Glutamatergic neuron (in vitro differentiated cells): ENCODE measurements around the gene PIK3R6. TPM values are rescaled to one million over a fixed set of nuclear protein-coding genes. Genes with fewer than 3 reads are reported as not detected.

ENCODE experiments used
- DNase-seq: peaks from one replicate; pipeline ENCODE4 v3.0.0; 2022
- H3K27ac Mint-ChIP-seq: one replicate; pipeline ENCODE4 v1.8.0; 2020; ENCODE audit warnings: mild to moderate bottlenecking, mixed read lengths, inconsistent platforms; ENCODE audit not compliant: unreplicated experiment
- H3K27me3 Mint-ChIP-seq: one replicate; pipeline ENCODE4 v1.8.0; 2020; ENCODE audit warnings: mild to moderate bottlenecking, moderate library complexity, mixed read lengths, inconsistent platforms; ENCODE audit not compliant: unreplicated experiment
- H3K36me3 Mint-ChIP-seq: one replicate; pipeline ENCODE4 v1.8.0; 2020; ENCODE audit warnings: mild to moderate bottlenecking, mixed read lengths, inconsistent platforms; ENCODE audit not compliant: unreplicated experiment
- H3K4me1 Mint-ChIP-seq: one replicate; pipeline ENCODE4 v1.8.0; 2020; ENCODE audit warnings: mild to moderate bottlenecking, low read depth, mixed read lengths, inconsistent platforms; ENCODE audit not compliant: unreplicated experiment
- H3K4me3 Mint-ChIP-seq: one replicate; pipeline ENCODE4 v1.8.0; 2020; ENCODE audit warnings: mild to moderate bottlenecking, mixed read lengths, inconsistent platforms; ENCODE audit not compliant: unreplicated experiment
- H3K9me3 Mint-ChIP-seq: one replicate; pipeline ENCODE4 v1.8.0; 2020; ENCODE audit warnings: mild to moderate bottlenecking, moderate library complexity, mixed read lengths, inconsistent platforms; ENCODE audit not compliant: unreplicated experiment
- total RNA-seq: library from RNA; stranded (reverse); fragmentation: NEBNext Ultra II Directional; extraction: Animal tissue kit (Norgen Biotek cat#: 25700); gene quantifications from one replicate; pipeline ENCODE4 v1.2.1, GENCODE V29; 2021; ENCODE audit not compliant: unreplicated experiment
- TF ChIP-seq, protein P1 (sequence below): fragments of 200-600 bp; sonication (generic); IDR thresholded peaks from one replicate; pipeline ENCODE4 v1.5.0; 2021; ENCODE audit not compliant: partially characterized antibody, unreplicated experiment

Gene PIK3R6
- total RNA-seq, 1 donor from 2014 or later = not detected

DNA sequence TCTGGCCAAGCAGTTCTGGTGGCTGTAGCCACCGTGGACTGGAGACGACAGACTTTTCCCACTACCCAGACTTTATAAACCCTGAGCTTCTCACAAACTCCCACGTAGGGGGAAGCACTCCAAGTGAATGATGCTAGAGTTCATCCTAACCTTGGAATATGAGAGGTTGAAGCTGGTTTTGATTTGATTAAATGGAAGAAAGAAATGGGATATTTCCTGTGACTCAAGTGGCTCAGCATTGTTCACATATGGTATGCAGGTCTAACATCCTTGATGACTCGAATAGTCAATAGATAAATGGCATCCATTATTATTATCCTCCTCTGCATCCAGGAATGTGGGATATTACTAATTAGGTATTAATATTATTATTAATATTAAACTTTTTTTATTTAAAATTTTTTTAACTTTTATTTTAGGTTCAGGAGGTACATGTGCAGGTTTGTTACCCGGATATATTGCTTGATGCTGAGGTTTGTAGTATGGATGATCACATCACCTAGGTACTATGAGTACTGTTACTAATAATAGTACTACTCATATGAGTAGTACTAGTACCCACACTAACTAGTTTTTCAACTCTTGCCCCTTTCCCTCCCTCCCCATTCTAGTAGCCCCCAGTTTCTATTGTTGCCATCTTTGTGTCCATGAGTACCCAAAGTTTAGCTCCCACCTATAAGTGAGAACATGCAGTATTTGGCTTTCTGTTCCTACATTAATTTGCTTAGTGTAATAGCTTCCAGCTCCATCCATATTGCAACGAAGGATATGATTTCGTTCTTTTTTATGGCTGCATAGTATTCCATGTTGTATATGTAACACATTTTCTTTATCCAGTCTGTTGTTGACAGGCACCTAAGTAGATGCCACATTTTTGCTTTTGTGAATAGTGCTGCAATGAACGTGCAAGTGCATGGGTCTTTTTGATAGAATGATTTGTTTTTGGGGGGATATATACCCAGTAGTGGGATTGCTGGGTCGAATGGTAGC is 22.9 kb downstream of the PIK3R6 start:
- TF ChIP-seq, protein P1, sequence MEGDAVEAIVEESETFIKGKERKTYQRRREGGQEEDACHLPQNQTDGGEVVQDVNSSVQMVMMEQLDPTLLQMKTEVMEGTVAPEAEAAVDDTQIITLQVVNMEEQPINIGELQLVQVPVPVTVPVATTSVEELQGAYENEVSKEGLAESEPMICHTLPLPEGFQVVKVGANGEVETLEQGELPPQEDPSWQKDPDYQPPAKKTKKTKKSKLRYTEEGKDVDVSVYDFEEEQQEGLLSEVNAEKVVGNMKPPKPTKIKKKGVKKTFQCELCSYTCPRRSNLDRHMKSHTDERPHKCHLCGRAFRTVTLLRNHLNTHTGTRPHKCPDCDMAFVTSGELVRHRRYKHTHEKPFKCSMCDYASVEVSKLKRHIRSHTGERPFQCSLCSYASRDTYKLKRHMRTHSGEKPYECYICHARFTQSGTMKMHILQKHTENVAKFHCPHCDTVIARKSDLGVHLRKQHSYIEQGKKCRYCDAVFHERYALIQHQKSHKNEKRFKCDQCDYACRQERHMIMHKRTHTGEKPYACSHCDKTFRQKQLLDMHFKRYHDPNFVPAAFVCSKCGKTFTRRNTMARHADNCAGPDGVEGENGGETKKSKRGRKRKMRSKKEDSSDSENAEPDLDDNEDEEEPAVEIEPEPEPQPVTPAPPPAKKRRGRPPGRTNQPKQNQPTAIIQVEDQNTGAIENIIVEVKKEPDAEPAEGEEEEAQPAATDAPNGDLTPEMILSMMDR = no peak
- DNase-seq = no peak
- H3K4me1 Mint-ChIP-seq = no peaks in the 10 kb centered on the region
- H3K36me3 Mint-ChIP-seq = peaks cover 5% of the 10 kb centered on the region
- H3K4me3 Mint-ChIP-seq = no peak overlapping the region
- H3K9me3 Mint-ChIP-seq = no peaks in the 10 kb centered on the region
- no peak overlapping the region for H3K27ac Mint-ChIP-seq
- H3K27me3 Mint-ChIP-seq = peaks cover 2% of the 10 kb centered on the region

DNA sequence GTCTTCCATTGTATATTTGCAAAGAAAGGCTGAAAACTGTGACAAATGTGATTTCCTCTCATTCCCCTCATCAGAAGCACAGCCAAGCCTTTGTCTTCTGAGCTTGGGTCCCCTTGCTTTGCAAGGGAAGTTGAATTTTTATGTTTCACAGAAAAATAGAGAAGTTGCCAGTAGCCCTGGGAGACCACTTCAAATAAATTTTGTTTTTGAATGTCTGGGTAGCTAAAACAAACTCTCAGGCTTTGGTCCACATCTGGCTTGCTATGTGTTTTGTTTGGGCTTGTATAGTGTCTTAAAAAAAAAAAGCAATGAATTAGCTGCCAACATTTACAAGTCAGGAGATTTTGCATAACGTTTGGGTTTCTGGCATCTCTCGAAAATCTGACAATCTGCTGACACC is 24.1 kb downstream of the PIK3R6 start:
- TF ChIP-seq, protein P1 = no peak
- Mint-ChIP-seq H3K36me3 (peaks cover 5% of the 10 kb centered on the region), H3K4me3 (no peak overlapping the region), H3K27ac (no peak overlapping the region), H3K4me1 (no peaks in the 10 kb centered on the region), H3K9me3 (no peaks in the 10 kb centered on the region), H3K27me3 (peaks cover 2% of the 10 kb centered on the region)
- DNase-seq = no peak

DNA sequence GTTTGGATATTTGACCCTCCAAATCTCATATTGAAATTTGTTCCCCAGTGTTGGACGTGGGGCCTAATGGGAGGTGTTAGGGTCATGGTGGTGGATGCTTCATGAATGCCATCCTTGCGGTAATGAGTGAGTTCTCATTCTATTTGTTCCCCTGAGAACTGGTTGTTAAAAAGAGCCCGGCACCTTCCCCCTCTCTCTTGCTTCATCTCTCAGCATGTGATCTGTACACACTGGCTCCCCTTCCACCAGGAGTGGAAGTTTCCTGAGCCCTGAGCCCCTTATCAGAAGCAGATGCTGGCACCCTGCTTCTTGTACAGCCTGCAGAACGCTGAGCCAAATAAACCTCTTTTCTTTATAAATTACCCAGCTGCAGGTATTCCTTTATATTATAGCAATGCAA is 25.6 kb downstream of the PIK3R6 start:
- Mint-ChIP-seq H3K27ac (no peak overlapping the region), H3K4me1 (no peaks in the 10 kb centered on the region), H3K27me3 (peaks cover 3% of the 10 kb centered on the region), H3K4me3 (no peak overlapping the region), H3K36me3 (peaks cover 5% of the 10 kb centered on the region), H3K9me3 (peaks cover 3% of the 10 kb centered on the region)
- TF ChIP-seq, protein P1 = no peak
- DNase-seq = no peak

DNA sequence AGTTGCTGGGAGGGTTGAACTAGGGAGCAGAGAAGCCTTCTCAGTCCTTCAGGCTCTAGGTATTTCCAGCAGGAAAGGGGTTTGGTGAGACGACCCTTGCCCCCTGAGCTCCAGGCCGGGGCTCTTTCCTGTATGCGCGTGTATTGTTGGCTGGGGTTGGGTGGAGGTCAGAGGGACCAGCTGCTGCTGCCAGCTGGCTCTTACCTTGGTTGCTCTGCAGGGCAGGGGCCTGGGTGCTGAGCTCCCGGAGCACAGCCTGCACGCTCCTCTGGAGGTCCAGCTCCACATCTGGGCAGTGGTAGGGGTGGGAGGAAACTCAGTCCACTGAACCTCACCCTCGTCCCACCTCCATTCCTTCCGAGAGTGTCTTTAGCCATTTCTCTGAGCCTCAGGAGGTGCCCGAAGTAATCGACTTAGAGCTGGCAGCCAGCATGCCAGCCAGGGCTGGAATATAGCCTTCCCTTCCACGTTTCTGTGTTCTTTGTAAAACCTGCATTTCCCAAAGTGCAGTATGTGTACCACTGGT is 28.0 kb downstream of the PIK3R6 start:
- Mint-ChIP-seq H3K4me3 (no peak overlapping the region), H3K36me3 (peaks cover 5% of the 10 kb centered on the region), H3K4me1 (no peaks in the 10 kb centered on the region), H3K9me3 (peaks cover 6% of the 10 kb centered on the region), H3K27me3 (peaks cover 3% of the 10 kb centered on the region), H3K27ac (no peak overlapping the region)
- DNase-seq = no peak
- TF ChIP-seq, protein P1 = no peak
